ENCODE measurements around the gene ATP6V0E1. TPM values are rescaled to one million over a fixed set of nuclear protein-coding genes. Genes with fewer than 3 reads are reported as not detected.

ATP6V0E1 gene
- total and polyA plus RNA-seq, 2 of the 8 experiments (the other 6 are each of a cell fraction or from before 2014, with no cell fraction given), result 108 to 134 TPM

- no peak for TF ChIP-seq USF2 (IDR thresholded peaks at IDR 0.05; ENCODE audit: low read length)
- TF ChIP-seq KDM4A (IDR thresholded peaks at IDR 0.05; ENCODE audit: low read depth, low read length, severe bottlenecking), result no peak
- no peak for TF ChIP-seq BACH1 (IDR thresholded peaks at IDR 0.05; ENCODE audit: low read length)
- TF ChIP-seq CREB1 (IDR thresholded peaks at IDR 0.05), result no peak
- no peak for TF ChIP-seq CTBP2 (IDR thresholded peaks at IDR 0.05; ENCODE audit: borderline replicate concordance, insufficient read depth, insufficient read length, low read length)
Measured at GRCh38 chr5:172951371-172952033, 32.1 kb upstream of the ATP6V0E1 start (continued).
